Lung (tissue), 12 donors: ENCODE measurements around the gene HOXA4. TPM values are rescaled to one million over a fixed set of nuclear protein-coding genes. Genes with fewer than 3 reads are reported as not detected.

Experiments
- ATAC-seq: fragments of 200-7000 bp; cut with Tn5 transposase; one replicate; pipeline ENCODE4 v1.9.1; 2020; ENCODE audit warnings: moderate number of reproducible peaks; ENCODE audit not compliant: insufficient read depth, low FRiP score
- DNase-seq, 3 donors: peaks; one replicate each; pipeline ENCODE4 v3.0.0-alpha.2; 2013 to 2017
- H3K27ac ChIP-seq, 2 donors: one replicate each; pipeline ENCODE4 v1.5.1; 2013; ENCODE audit warnings: mild to moderate bottlenecking in 2 of 2, moderate library complexity in 2 of 2, control low read depth in 1 of 2, inconsistent platforms in 1 of 2, low read depth in 1 of 2, low read length in 1 of 2
- H3K27me3 ChIP-seq, 3 donors: one replicate each; pipeline ENCODE4 v1.5.1; 2013; ENCODE audit warnings: low read length in 2 of 3; ENCODE audit not compliant: control insufficient read depth in 3 of 3, insufficient read depth in 3 of 3
- H3K36me3 ChIP-seq, 4 donors: one replicate each; pipeline ENCODE4 v1.5.1; 2013; ENCODE audit warnings: low read length in 4 of 4, mild to moderate bottlenecking in 1 of 4, moderate library complexity in 1 of 4; ENCODE audit not compliant: control insufficient read depth in 4 of 4, insufficient read depth in 4 of 4
- H3K4me1 ChIP-seq, 5 donors: one replicate each; pipeline ENCODE4 v1.5.1; 2013; ENCODE audit warnings: low read length in 5 of 5, mild to moderate bottlenecking in 2 of 5, moderate library complexity in 1 of 5; ENCODE audit not compliant: control insufficient read depth in 5 of 5, insufficient read depth in 5 of 5
- H3K4me3 ChIP-seq: one replicate; pipeline ENCODE4 v1.5.1; 2013; ENCODE audit warnings: mild to moderate bottlenecking, control low read depth, moderate library complexity
- H3K9ac ChIP-seq, 2 donors: one replicate each; pipeline ENCODE4 v1.5.1; 2013; ENCODE audit warnings: low read length in 2 of 2, control low read depth in 1 of 2; ENCODE audit not compliant: insufficient read depth in 1 of 2
- H3K9me3 ChIP-seq, 4 donors: one replicate each; pipeline ENCODE4 v1.5.1; 2013; ENCODE audit warnings: low read length in 3 of 4, mild to moderate bottlenecking in 1 of 4, moderate library complexity in 1 of 4; ENCODE audit not compliant: control insufficient read depth in 4 of 4, insufficient read depth in 3 of 4
- CTCF ChIP-seq: IDR thresholded peaks from 2 replicates; pipeline ENCODE4 v1.5.1; 2012; ENCODE audit warnings: mild to moderate bottlenecking; ENCODE audit errors: control extremely low read depth, extremely low read depth
- WGBS, 2 donors: extraction: QIAGEN DNeasy Blood & Tissue Kit; methylation state at CpG; one replicate each; pipeline ENCODE4 v1.1.7; 2013; 5-methylcytosine and 5-hydroxymethylcytosine counted together
- polyA plus RNA-seq, 2 donors: library from polyadenylated mRNA; stranded (reverse); fragments of 200-250 nt; gene quantifications; one replicate each; pipeline ENCODE4 v1.2.1, GENCODE V29; 2013
- total RNA-seq, 2 donors: library from RNA; depleted of rRNA in 1 of 2; stranded (reverse); fragments of >200 nt in 1 of 2; gene quantifications; one replicate each; pipeline ENCODE4 v1.2.1, GENCODE V29; 2014 to 2021
- donor health status: control.
- donor health status: control.
- donor health status: Bipolar disorder and iron deficiency.
- donor health status: healthy.
- donor health status: DM: yes; HTN: yes; CAD: no.

The HOXA4 gene
- total and polyA plus RNA-seq, 4 donors, result 2.7 to 6.0 (median 4.1) TPM

DNA sequence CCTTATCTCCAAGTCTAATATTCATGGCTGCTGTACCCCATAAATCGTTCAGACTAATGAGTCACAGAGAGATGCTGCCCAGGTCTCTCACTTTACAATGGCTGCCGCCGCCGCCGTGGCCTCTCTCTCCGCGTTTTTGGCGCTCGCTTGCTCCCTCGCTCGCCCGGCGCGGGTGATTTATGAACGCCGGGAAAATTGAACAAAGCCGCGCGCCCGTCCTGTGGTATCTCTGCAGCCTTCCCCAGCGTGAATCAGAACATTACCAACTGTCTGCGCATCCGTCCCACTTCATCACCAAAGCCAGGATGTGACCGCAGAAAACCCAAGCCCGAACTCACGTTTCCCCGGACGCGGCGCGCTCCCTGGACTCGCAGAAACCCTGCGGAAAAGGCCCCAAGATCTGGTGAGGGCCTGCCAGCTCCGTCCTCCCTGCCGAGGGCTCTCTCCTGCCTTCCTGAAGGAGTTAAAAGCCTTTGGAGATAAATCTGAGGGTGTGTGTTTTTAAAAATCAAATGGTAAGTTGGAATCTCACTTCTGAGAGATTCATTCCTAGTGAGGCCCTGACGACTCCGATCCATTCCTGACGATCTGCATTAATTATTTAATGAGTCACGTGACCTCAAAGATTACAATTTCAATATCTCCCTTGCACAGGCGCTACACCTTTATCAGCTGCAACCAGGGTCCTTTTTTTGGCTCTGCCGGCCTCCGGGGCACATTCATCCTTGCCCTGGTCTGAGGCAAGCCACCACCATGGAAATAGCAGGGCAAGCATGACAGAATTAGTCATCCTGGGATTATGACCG, 6.3 kb downstream of the HOXA4 start:
- no peak for TF ChIP-seq CTCF

GRCh38 chr7:27123477-27124053, 7.0 kb downstream of the HOXA4 start:
- DNase-seq (no peak), ATAC-seq (no peak)
- H3K36me3 ChIP-seq, result peaks cover 0 to 17% (median 1%) of the 10 kb centered on the region in 4 donors
- H3K4me1 ChIP-seq, result peaks cover 0 to 93% (median 3%) of the 10 kb centered on the region in 5 donors
- peak overlapping the region; percentile 18 for H3K4me3 ChIP-seq
- TF ChIP-seq CTCF, result no peak
- peaks cover 0 to 2% (median 0%) of the 10 kb centered on the region in 4 donors for H3K9me3 ChIP-seq
- peak overlapping the region; percentile 73 to 83 for H3K9ac ChIP-seq
- peaks cover 0 to 77% (median 2%) of the 10 kb centered on the region in 3 donors for H3K27me3 ChIP-seq
- WGBS, 2 donors, result 45 to 65% methylated on average over 26 of the region's 26 CpGs
- H3K27ac ChIP-seq, result peak overlapping the region in 1 of 2 donors; percentile 95

More for the DNA sequence above, 6.3 kb downstream of the HOXA4 start:
- peak overlapping the region; percentile 18 for H3K4me3 ChIP-seq
- WGBS, 2 donors, result 43 to 64% methylated on average over 43 of the region's 43 CpGs
- H3K9ac ChIP-seq, result peak overlapping the region; percentile 73 to 83
- H3K36me3 ChIP-seq, result peaks cover 0 to 24% (median 4%) of the 10 kb centered on the region in 4 donors
- peak overlapping the region in 1 of 2 donors; percentile 95 for H3K27ac ChIP-seq
- peaks cover 0 to 2% (median 0%) of the 10 kb centered on the region in 4 donors for H3K9me3 ChIP-seq
- ATAC-seq (no peak), DNase-seq (peak; percentile 80 to 85 (median 85))
- peaks cover 0 to 81% (median under 1%) of the 10 kb centered on the region in 3 donors for H3K27me3 ChIP-seq
- peaks cover 0 to 93% (median 3%) of the 10 kb centered on the region in 5 donors for H3K4me1 ChIP-seq

DNA sequence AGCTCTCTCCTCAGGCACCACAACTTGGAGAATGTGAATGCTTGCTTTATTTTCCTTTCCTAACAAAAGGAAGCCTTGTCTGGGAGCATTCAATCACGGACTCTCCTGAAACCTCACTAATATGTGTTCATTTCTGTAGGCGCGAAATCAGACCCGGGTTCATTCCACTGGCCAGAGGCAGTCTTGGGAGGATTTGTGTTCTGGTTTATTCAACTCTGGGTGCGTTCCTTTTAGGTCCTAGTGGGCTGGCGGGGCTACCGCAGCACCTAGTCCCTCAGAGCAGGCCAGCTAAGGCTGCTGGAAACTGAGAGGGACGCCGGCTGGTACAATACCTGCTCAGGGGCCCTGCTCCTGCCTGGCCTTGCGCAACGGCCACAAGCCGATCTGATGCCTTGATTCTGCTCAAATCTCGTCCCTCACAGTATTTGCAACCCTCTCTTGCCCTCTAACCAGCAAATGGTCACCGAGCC, 7.5 kb downstream of the HOXA4 start:
- no peak for TF ChIP-seq CTCF
- H3K9ac ChIP-seq, result peak overlapping the region; percentile 73 to 83
- peak overlapping the region in 1 of 2 donors; percentile 95 for H3K27ac ChIP-seq
- DNase-seq (peak in 2 of 3 donors; percentile 48 to 70), ATAC-seq (no peak)
- 28 to 48% methylated on average over 14 of the region's 14 CpGs for WGBS, 2 donors
- H3K4me3 ChIP-seq, result peak overlapping the region; percentile 18
- H3K27me3 ChIP-seq, result peaks cover 0 to 74% (median 2%) of the 10 kb centered on the region in 3 donors
- peaks cover 0 to 22% (median 1%) of the 10 kb centered on the region in 4 donors for H3K36me3 ChIP-seq
- H3K4me1 ChIP-seq, result peaks cover 0 to 93% (median 3%) of the 10 kb centered on the region in 5 donors
- peaks cover 0 to 2% (median 0%) of the 10 kb centered on the region in 4 donors for H3K9me3 ChIP-seq
